Liver (tissue), 9 donors: Measurements from ENCODE around the gene MYADML2. TPM values are rescaled to one million over a fixed set of nuclear protein-coding genes. Genes with fewer than 3 reads are reported as not detected.

Source experiments
- DNase-seq: peaks from one replicate; pipeline ENCODE4 v3.0.0-alpha.2; 2017; ENCODE audit warnings: low spot score
- H3K27ac ChIP-seq, 2 donors: one replicate each; pipeline ENCODE4 v1.7.0; 2013; ENCODE audit warnings: inconsistent platforms in 2 of 2, low read length in 2 of 2, control low read depth in 1 of 2, low read depth in 1 of 2, mild to moderate bottlenecking in 1 of 2
- H3K27me3 ChIP-seq, 4 donors: one replicate each; pipeline versions ENCODE4 v1.6.1 to v1.7.0; 2013; ENCODE audit warnings: low read length in 3 of 4, inconsistent platforms in 1 of 4, mild to moderate bottlenecking in 1 of 4, moderate library complexity in 1 of 4; ENCODE audit not compliant: control insufficient read depth in 4 of 4, insufficient read depth in 4 of 4
- H3K36me3 ChIP-seq, 4 donors: one replicate each; pipeline versions ENCODE4 v1.6.1 to v1.7.0; 2013; ENCODE audit warnings: low read length in 3 of 4, mild to moderate bottlenecking in 3 of 4, low read depth in 1 of 4, moderate library complexity in 1 of 4; ENCODE audit not compliant: control insufficient read depth in 4 of 4, insufficient read depth in 3 of 4
- H3K4me1 ChIP-seq, 4 donors: one replicate each; pipeline versions ENCODE4 v1.6.1 to v1.7.0; 2013; ENCODE audit warnings: low read length in 3 of 4, mild to moderate bottlenecking in 3 of 4, moderate library complexity in 1 of 4; ENCODE audit not compliant: control insufficient read depth in 4 of 4, insufficient read depth in 4 of 4
- H3K4me3 ChIP-seq, 3 donors: one replicate each; pipeline versions ENCODE4 v1.6.1 to v1.7.0; 2013; ENCODE audit warnings: low read length in 3 of 3, control low read depth in 1 of 3, low read depth in 1 of 3, mild to moderate bottlenecking in 1 of 3
- H3K9ac ChIP-seq, 2 donors: one replicate each; pipeline ENCODE4 v1.7.0; 2013; ENCODE audit warnings: low read length in 2 of 2, mild to moderate bottlenecking in 2 of 2, moderate library complexity in 2 of 2, control low read depth in 1 of 2, low read depth in 1 of 2
- H3K9me3 ChIP-seq, 4 donors: one replicate each; pipeline versions ENCODE4 v1.6.1 to v1.7.0; 2013; ENCODE audit warnings: low read length in 3 of 4; ENCODE audit not compliant: control insufficient read depth in 4 of 4
- ATF3 ChIP-seq: IDR thresholded peaks from 2 replicates; pipeline ENCODE4 v1.6.1; 2016; ENCODE audit warnings: antibody characterized with exemption
- EGR1 ChIP-seq, 2 donors: IDR thresholded peaks; 2 replicates each; pipeline ENCODE4 v1.6.1; 2016 to 2018; ENCODE audit warnings: antibody characterized with exemption in 2 of 2, low read depth in 2 of 2
- FOXA2 ChIP-seq: IDR thresholded peaks from 2 replicates; pipeline ENCODE4 v1.6.1; 2016; ENCODE audit warnings: antibody characterized with exemption
- HNF4A ChIP-seq, 2 donors: conservative IDR thresholded peaks; 2 replicates each; pipeline ENCODE4 v1.6.1; 2016; ENCODE audit warnings: antibody characterized with exemption in 2 of 2, mild to moderate bottlenecking in 2 of 2
- HNF4G ChIP-seq: IDR thresholded peaks from 2 replicates; pipeline ENCODE4 v1.6.1; 2016; ENCODE audit warnings: antibody characterized with exemption
- NR2F2 ChIP-seq: IDR thresholded peaks from 2 replicates; pipeline ENCODE4 v1.6.1; 2016; ENCODE audit warnings: antibody characterized with exemption
- RAD21 ChIP-seq, 2 donors: IDR thresholded peaks; 2 replicates each; pipeline ENCODE4 v1.6.1; 2016; ENCODE audit warnings: antibody characterized with exemption in 2 of 2, mild to moderate bottlenecking in 2 of 2
- RXRA ChIP-seq, 2 donors: IDR thresholded peaks; 2 replicates each; pipeline ENCODE4 v1.6.1; 2017 to 2018; ENCODE audit warnings: antibody characterized with exemption in 2 of 2, mild to moderate bottlenecking in 1 of 2
- SP1 ChIP-seq: IDR thresholded peaks from 2 replicates; pipeline ENCODE4 v1.6.1; 2018; ENCODE audit warnings: antibody characterized with exemption, mild to moderate bottlenecking
- TAF1 ChIP-seq: conservative IDR thresholded peaks from 2 replicates; pipeline ENCODE4 v1.6.1; 2016; ENCODE audit warnings: antibody characterized with exemption, mild to moderate bottlenecking
- YY1 ChIP-seq: IDR thresholded peaks from 2 replicates; pipeline ENCODE4 v1.6.1; 2016; ENCODE audit warnings: antibody characterized with exemption, mild to moderate bottlenecking
- WGBS: extraction: QIAGEN DNeasy Blood & Tissue Kit; methylation state at CpG from one replicate; pipeline ENCODE4 v1.1.7; 2013; 5-methylcytosine and 5-hydroxymethylcytosine counted together
- polyA plus RNA-seq, 2 donors: library from polyadenylated mRNA; stranded (reverse) in 1 of 2; unstranded in 1 of 2; fragments of 200-250 nt in 1 of 2; fragments of >200 nt in 1 of 2; fragmentation: Nextera tagmentation in 1 of 2; extraction: Ambion mirVana in 1 of 2; gene quantifications; one replicate each; pipeline versions ENCODE4 v1.2.1 to v1.2.3, GENCODE V29; 2013 to 2015
- total RNA-seq, 2 donors: library from RNA; depleted of rRNA; stranded (reverse); fragments of >200 nt; gene quantifications; one replicate each; pipeline ENCODE4 v1.2.3, GENCODE V29; 2014
- TF ChIP-seq, protein P1 (sequence below): IDR thresholded peaks from 2 replicates; pipeline ENCODE4 v1.6.1; 2016; ENCODE audit warnings: antibody characterized with exemption, mild to moderate bottlenecking
- donor health status: healthy.
- donor health status: healthy.
- donor health status: healthy.
- donor health status: healthy.
- donor health status: healthy.

The MYADML2 gene
- total and polyA plus RNA-seq, 4 donors: not detected

- H3K9me3 ChIP-seq: no peaks in the 10 kb centered on the region
- H3K4me3 ChIP-seq: no peak overlapping the region
- WGBS: 81% methylated on average over 13 of the region's 13 CpGs
- TF ChIP-seq RAD21 (IDR thresholded peaks at IDR 0.05) (no peak), SP1 (no peak), TAF1 (no peak), EGR1 (IDR thresholded peaks at IDR 0.05; ENCODE audit: low read depth in 2 of 2) (no peak), NR2F2 (no peak)
- no peaks in the 10 kb centered on the region for H3K27me3 ChIP-seq
- no peak for DNase-seq
- no peak overlapping the region for H3K9ac ChIP-seq
- H3K36me3 ChIP-seq: no peaks in the 10 kb centered on the region
- peaks cover 4 to 31% (median 12%) of the 10 kb centered on the region in 4 donors for H3K4me1 ChIP-seq
- no peak overlapping the region for H3K27ac ChIP-seq
Observed at GRCh38 chr17:81931189-81931556, 15.9 kb downstream of the MYADML2 start.

DNA sequence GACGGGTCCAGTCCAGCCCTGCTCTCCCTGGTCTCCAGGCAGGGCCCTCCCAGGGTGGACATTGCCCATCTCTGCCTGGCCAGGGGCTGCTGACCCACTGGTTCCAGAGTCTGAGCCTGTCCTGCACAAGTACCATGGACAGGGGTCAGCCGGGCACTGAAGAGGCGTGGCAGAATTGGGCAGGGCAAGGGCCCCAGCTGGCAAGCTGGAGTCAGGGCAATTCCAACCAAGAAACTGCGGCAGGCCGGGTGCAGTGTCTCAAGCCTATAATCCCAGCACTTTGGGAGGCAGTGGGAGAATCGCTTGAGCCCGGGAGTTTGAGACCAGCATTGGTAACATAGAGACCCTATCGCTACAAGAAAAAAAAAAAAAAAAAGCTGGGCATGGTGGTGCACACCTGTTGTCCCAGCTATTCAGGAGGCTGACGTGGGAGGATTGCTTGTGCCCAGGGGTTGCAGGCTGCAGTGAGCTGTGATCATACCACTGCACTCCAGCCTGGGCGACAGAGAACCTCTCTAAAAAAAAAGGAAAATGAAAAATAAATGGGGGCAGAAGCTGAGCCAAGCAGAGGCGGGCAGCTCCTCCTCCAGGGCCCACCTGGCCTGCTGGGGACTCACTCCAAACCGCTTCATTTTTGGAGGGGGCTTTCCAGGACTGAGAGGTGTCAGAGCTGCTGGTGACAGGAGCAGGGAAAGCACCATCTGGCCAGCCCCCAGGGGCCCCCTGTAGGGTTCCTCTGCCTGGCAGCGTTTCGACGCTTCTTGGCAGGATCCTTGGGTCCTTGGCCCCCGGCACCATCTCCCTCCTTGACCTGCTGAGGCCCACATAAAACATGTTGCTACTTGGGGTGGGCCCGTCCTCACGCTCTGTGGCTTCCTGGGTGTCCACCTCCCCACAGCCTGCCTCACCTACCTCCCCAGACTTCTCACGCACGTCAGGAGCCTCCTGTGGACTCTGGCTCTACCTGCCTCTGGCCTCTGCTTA lies 16.6 kb downstream of the MYADML2 start:
- no peak overlapping the region for H3K4me3 ChIP-seq
- H3K9me3 ChIP-seq: no peaks in the 10 kb centered on the region
- no peak overlapping the region for H3K27ac ChIP-seq
- TF ChIP-seq ATF3 (no peak), TAF1 (no peak), FOXA2 (no peak), HNF4A (conservative IDR thresholded peaks at IDR 0.05) (peak; percentile 78 to 96), HNF4G (peak; percentile 85), RXRA (IDR thresholded peaks at IDR 0.05) (peak in 1 of 2 donors; percentile 82), SP1 (peak; percentile 70)
- TF ChIP-seq, protein P1, sequence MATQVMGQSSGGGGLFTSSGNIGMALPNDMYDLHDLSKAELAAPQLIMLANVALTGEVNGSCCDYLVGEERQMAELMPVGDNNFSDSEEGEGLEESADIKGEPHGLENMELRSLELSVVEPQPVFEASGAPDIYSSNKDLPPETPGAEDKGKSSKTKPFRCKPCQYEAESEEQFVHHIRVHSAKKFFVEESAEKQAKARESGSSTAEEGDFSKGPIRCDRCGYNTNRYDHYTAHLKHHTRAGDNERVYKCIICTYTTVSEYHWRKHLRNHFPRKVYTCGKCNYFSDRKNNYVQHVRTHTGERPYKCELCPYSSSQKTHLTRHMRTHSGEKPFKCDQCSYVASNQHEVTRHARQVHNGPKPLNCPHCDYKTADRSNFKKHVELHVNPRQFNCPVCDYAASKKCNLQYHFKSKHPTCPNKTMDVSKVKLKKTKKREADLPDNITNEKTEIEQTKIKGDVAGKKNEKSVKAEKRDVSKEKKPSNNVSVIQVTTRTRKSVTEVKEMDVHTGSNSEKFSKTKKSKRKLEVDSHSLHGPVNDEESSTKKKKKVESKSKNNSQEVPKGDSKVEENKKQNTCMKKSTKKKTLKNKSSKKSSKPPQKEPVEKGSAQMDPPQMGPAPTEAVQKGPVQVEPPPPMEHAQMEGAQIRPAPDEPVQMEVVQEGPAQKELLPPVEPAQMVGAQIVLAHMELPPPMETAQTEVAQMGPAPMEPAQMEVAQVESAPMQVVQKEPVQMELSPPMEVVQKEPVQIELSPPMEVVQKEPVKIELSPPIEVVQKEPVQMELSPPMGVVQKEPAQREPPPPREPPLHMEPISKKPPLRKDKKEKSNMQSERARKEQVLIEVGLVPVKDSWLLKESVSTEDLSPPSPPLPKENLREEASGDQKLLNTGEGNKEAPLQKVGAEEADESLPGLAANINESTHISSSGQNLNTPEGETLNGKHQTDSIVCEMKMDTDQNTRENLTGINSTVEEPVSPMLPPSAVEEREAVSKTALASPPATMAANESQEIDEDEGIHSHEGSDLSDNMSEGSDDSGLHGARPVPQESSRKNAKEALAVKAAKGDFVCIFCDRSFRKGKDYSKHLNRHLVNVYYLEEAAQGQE: peak; percentile 99
- no peaks in the 10 kb centered on the region for H3K27me3 ChIP-seq
- no peak overlapping the region for H3K9ac ChIP-seq
- peaks cover 9 to 38% (median 17%) of the 10 kb centered on the region in 4 donors for H3K4me1 ChIP-seq
- DNase-seq: no peak
- H3K36me3 ChIP-seq: no peaks in the 10 kb centered on the region
- 65% methylated on average over 20 of the region's 20 CpGs for whole genome bisulfite sequencing

GRCh38 chr17:81929253-81930141 lies 17.5 kb downstream of the MYADML2 start:
- Histone ChIP-seq H3K27me3 (no peaks in the 10 kb centered on the region), H3K4me1 (peaks cover 18 to 47% (median 25%) of the 10 kb centered on the region in 4 donors), H3K4me3 (no peak overlapping the region), H3K36me3 (no peaks in the 10 kb centered on the region), H3K9ac (no peak overlapping the region), H3K9me3 (no peaks in the 10 kb centered on the region), H3K27ac (no peak overlapping the region)
- 87% methylated on average over 31 of the region's 31 CpGs for WGBS
- TF ChIP-seq YY1: no peak
- no peak for DNase-seq
